Activated T-helper 1 cell treated with anti-CD3 and anti-CD28 coated beads, Interleukin-12 subunit alpha, Interleukin-12 subunit beta, Interleukin-2, Interleukin-4 antibody, amounts not matched to agents 30 ng/mL and 10 ng/mL and 1 ng/mL, durations not matched to agents 14 hours and 24 hours and 36 hours (primary cell): ENCODE data around the gene MUC20. TPM values are rescaled to one million over a fixed set of nuclear protein-coding genes. Genes with fewer than 3 reads are reported as not detected.
"Not testable (repeated sequence)": the region's sequence is repeated elsewhere in the genome, so short reads cannot be mapped to it uniquely, and the experiment has no call there.

ENCODE experiments used
- DNase-seq: peaks from one replicate; pipeline ENCODE4 v3.0.0; 2021; ENCODE audit warnings: low spot score
- H3K27ac Mint-ChIP-seq: one replicate; pipeline ENCODE4 v1.8.0; 2021; ENCODE audit warnings: mild to moderate bottlenecking, mixed read lengths
- H3K27me3 Mint-ChIP-seq: one replicate; pipeline ENCODE4 v1.8.0; 2022; ENCODE audit warnings: mild to moderate bottlenecking, moderate library complexity, mixed read lengths; ENCODE audit not compliant: insufficient read depth
- H3K36me3 Mint-ChIP-seq: one replicate; pipeline ENCODE4 v1.8.0; 2021; ENCODE audit warnings: low read depth, mixed read lengths
- H3K4me1 Mint-ChIP-seq: one replicate; pipeline ENCODE4 v1.8.0; 2021; ENCODE audit warnings: low read depth, mixed read lengths
- H3K4me3 Mint-ChIP-seq: one replicate; pipeline ENCODE4 v1.8.0; 2021; ENCODE audit warnings: mild to moderate bottlenecking, moderate library complexity, mixed read lengths
- H3K9me3 Mint-ChIP-seq: one replicate; pipeline ENCODE4 v1.8.0; 2021; ENCODE audit warnings: mixed read lengths
- intact Hi-C: fragments of 100-400 bp; cut with micrococcal nuclease; formaldehyde crosslinking; loops from one replicate; pipeline ENCODE4 v1.15.1; 2024
- total RNA-seq: library from RNA; stranded (reverse); gene quantifications from 2 replicates; pipeline ENCODE4 v1.2.3, GENCODE V29; 2022

MUC20 gene
- 5.0 and 6.6 TPM in 2 replicates for total RNA-seq

GRCh38 chr3:195720831-195721506 lies at the start of gene MUC20:
MUC20 (plus strand) TSS chr3:195720978; CDS start chr3:195721008, 30 bp downstream.
- intact Hi-C loops = loop anchor here (2.0 kb wide), 1 partner anchor 106 kb away; no protein-coding TSS in a partner anchor
- H3K36me3 Mint-ChIP-seq, H3K27ac Mint-ChIP-seq, H3K27me3 Mint-ChIP-seq, H3K4me3 Mint-ChIP-seq, DNase-seq, H3K4me1 Mint-ChIP-seq, H3K9me3 Mint-ChIP-seq: not testable (repeated sequence)

- H3K27me3 Mint-ChIP-seq, H3K27ac Mint-ChIP-seq, H3K4me3 Mint-ChIP-seq, intact Hi-C loops, H3K9me3 Mint-ChIP-seq, H3K4me1 Mint-ChIP-seq, DNase-seq: not testable (repeated sequence)
- H3K36me3 Mint-ChIP-seq = peaks cover 26% of the 10 kb centered on the region
These were observed 49.5 kb upstream of the MUC20 start for GRCh38 chr3:195671283-195671682.

- DNase-seq, H3K27ac Mint-ChIP-seq, intact Hi-C loops, H3K4me1 Mint-ChIP-seq, H3K27me3 Mint-ChIP-seq, H3K9me3 Mint-ChIP-seq, H3K4me3 Mint-ChIP-seq: not testable (repeated sequence)
- peaks cover 32% of the 10 kb centered on the region for H3K36me3 Mint-ChIP-seq
These were observed 47.1 kb upstream of the MUC20 start for GRCh38 chr3:195673711-195674110.

- H3K27me3 Mint-ChIP-seq, H3K9me3 Mint-ChIP-seq, intact Hi-C loops, H3K4me1 Mint-ChIP-seq, DNase-seq, H3K4me3 Mint-ChIP-seq: not testable (repeated sequence)
- Mint-ChIP-seq H3K27ac (peak overlapping the region; percentile 72), H3K36me3 (peaks cover 33% of the 10 kb centered on the region)
These were observed 42.3 kb upstream of the MUC20 start for GRCh38 chr3:195678391-195679015.

DNA sequence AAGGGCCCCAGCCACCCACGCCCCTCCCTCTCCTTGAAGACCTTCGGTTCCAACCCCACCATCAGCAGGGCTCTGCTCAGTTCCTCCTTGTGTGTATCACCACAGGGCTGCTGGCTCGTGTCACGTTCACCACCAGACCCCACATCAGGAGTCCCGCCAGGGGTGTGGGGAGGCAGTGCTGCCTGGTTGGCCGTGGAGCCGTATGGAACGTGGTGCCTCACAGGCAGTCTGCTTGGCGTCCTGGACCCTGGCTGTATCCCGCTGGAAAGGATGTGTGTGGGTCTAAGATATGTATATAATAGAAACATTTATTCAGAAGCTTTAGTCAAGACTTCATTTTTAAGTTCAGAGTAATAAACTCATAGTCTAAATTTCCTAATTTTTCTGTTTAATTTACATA lies 40.1 kb upstream of the MUC20 start:
- H3K27ac Mint-ChIP-seq, H3K9me3 Mint-ChIP-seq, H3K4me3 Mint-ChIP-seq, H3K4me1 Mint-ChIP-seq, H3K27me3 Mint-ChIP-seq, DNase-seq: not testable (repeated sequence)
- intact Hi-C loops = loop anchor here (10.0 kb wide), 1 partner anchor 524 kb away; no protein-coding TSS in a partner anchor
- peaks cover 38% of the 10 kb centered on the region for H3K36me3 Mint-ChIP-seq

DNA sequence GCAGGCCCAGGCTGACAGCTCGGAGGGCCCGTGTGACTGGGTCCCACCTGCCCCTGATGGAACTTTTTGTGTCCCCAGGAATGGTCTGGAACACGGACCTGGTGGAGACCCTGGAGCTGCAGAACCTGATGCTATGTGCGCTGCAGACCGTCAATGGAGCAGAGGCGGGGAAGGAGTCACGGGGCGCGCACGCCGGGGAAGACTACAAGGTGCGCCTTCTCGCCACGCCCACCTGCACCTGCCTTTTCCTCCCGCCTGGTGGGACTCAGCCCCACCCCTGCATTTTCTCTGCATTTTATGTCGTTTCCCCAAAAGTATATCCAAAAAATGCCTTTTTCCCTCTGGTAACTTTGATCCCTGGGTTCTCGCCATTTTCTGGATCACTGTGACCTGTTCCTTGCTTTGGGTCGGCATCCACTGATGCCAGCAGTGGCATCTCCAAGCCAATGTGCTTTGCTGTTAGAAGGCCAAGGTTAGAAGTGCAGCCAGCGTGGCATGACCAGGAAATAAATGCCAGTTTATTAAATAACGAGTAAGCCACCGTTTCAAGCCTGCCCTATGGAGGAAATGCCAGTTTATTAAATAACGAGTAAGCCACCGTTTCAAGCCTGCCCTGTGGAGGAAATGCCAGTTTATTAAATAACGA lies 39.2 kb upstream of the MUC20 start:
- H3K9me3 Mint-ChIP-seq, H3K4me1 Mint-ChIP-seq, H3K27me3 Mint-ChIP-seq, DNase-seq, H3K27ac Mint-ChIP-seq, H3K4me3 Mint-ChIP-seq: not testable (repeated sequence)
- peaks cover 43% of the 10 kb centered on the region for H3K36me3 Mint-ChIP-seq
- intact Hi-C loops = loop anchor here (10.0 kb wide), 1 partner anchor 523 kb away; no protein-coding TSS in a partner anchor

- peaks cover 45% of the 10 kb centered on the region for H3K36me3 Mint-ChIP-seq
- intact Hi-C loops = loop anchor here (10.0 kb wide), 1 partner anchor 523 kb away; no protein-coding TSS in a partner anchor
These were observed 38.6 kb upstream of the MUC20 start for GRCh38 chr3:195682104-195682742.

GRCh38 chr3:195683722-195684526 lies 36.9 kb upstream of the MUC20 start:
- H3K4me1 Mint-ChIP-seq, DNase-seq, H3K27me3 Mint-ChIP-seq, H3K9me3 Mint-ChIP-seq, H3K4me3 Mint-ChIP-seq: not testable (repeated sequence)
- H3K27ac Mint-ChIP-seq = peak overlapping the region; percentile 14
- intact Hi-C loops = loop anchor here (10.0 kb wide), 1 partner anchor 521 kb away; no protein-coding TSS in a partner anchor
- H3K36me3 Mint-ChIP-seq = peaks cover 43% of the 10 kb centered on the region

More at GRCh38 chr3:195682104-195682742, 38.6 kb upstream of the MUC20 start:
- not testable (repeated sequence) for H3K9me3 Mint-ChIP-seq, H3K27ac Mint-ChIP-seq, DNase-seq, H3K4me3 Mint-ChIP-seq, H3K4me1 Mint-ChIP-seq, H3K27me3 Mint-ChIP-seq

- Mint-ChIP-seq H3K4me1 (peaks cover 11% of the 10 kb centered on the region), H3K36me3 (peaks cover 46% of the 10 kb centered on the region)
- intact Hi-C loops = loop anchor here (10.0 kb wide), 1 partner anchor 520 kb away; no protein-coding TSS in a partner anchor
- not testable (repeated sequence) for DNase-seq, H3K9me3 Mint-ChIP-seq, H3K27me3 Mint-ChIP-seq, H3K4me3 Mint-ChIP-seq, H3K27ac Mint-ChIP-seq
These were observed 36.1 kb upstream of the MUC20 start for GRCh38 chr3:195684527-195685257.

DNA sequence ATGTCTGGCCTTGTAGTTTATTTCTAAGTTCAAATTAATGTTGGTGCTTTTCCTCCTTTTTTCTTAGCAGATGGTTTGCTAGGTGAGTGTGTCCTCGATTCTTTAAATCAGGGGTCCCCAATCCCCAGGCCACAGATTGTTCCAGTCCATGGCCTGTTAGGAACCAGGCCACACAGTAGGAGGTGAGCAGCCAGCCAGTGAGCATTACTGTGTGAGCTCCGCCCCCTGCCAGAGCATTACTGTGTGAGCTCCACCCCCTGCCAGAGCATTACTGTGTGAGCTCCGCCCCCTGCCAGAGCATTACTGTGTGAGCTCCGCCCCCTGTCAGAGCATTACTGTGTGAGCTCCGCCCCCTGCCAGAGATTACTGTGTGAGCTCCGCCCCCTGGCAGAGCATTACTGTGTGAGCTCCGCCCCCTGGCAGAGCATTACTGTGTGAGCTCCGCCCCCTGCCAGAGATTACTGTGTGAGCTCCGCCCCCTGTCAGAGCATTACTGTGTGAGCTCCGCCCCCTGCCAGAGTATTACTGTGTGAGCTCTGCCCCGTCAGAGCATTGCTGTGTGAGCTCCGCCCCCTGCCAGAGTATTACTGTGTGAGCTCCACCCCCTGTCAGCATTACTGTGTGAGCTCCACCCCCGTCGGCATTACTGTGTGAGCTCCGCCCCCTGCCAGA lies 34.1 kb upstream of the MUC20 start:
- H3K36me3 Mint-ChIP-seq = peaks cover 55% of the 10 kb centered on the region
- intact Hi-C loops = loop anchor here (10.0 kb wide), 1 partner anchor 518 kb away; no protein-coding TSS in a partner anchor
- H3K27me3 Mint-ChIP-seq, H3K9me3 Mint-ChIP-seq, DNase-seq, H3K4me3 Mint-ChIP-seq: not testable (repeated sequence)
- peak overlapping the region; percentile 45 for H3K27ac Mint-ChIP-seq
- H3K4me1 Mint-ChIP-seq = peaks cover 18% of the 10 kb centered on the region

- H3K27ac Mint-ChIP-seq = peak overlapping the region; percentile 24
- peaks cover 59% of the 10 kb centered on the region for H3K36me3 Mint-ChIP-seq
These were observed 33.5 kb upstream of the MUC20 start for GRCh38 chr3:195687209-195687760.

More at GRCh38 chr3:195687209-195687760, 33.5 kb upstream of the MUC20 start:
- intact Hi-C loops = loop anchor here (10.0 kb wide), 1 partner anchor 518 kb away; no protein-coding TSS in a partner anchor
- H3K27me3 Mint-ChIP-seq, H3K9me3 Mint-ChIP-seq, H3K4me3 Mint-ChIP-seq: not testable (repeated sequence)
- peaks cover 24% of the 10 kb centered on the region for H3K4me1 Mint-ChIP-seq
- peak; percentile 57 for DNase-seq
